ENCODE measurements around the gene APOBEC3A.
"Not testable (repeated sequence)": the region's sequence is repeated elsewhere in the genome, so short reads cannot be mapped to it uniquely, and the experiment has no call there.

APOBEC3A gene

DNA sequence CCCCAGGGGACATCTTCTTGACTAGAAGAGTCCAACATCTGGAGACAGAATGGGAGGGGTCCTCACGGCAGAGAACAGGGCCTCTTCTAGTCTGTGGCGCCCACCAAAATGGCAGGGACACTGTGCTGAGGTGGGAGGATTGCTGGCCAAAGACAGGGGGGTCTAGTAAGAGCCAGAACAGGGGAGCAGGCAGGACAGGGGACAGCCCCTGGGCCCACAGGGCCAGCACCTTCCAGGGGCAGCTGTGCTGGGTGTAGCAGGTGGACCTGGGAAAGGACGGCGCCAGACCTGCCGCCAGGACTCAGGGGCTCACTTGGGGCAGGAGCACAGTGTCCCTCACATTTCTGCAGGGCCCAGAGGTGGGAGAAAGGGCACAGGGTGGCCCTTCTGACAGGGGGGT, 858 bp upstream of the APOBEC3A start:
- no peaks in the 10 kb centered on the region for H3K4me1 ChIP-seq (ENCODE audit: insufficient read depth, low read length)
- H2AFZ ChIP-seq (ENCODE audit: low read depth, low read length), result no peak overlapping the region
- H3K36me3 ChIP-seq (ENCODE audit: insufficient read depth, low read length), result no peaks in the 10 kb centered on the region
- H3K4me3 ChIP-seq (ENCODE audit: low read length), result no peak overlapping the region
- H3K27me3 ChIP-seq (ENCODE audit: insufficient read depth, low read length), result peaks cover 16% of the 10 kb centered on the region
- H3K9me3 ChIP-seq (ENCODE audit: low read length), result no peaks in the 10 kb centered on the region

DNA sequence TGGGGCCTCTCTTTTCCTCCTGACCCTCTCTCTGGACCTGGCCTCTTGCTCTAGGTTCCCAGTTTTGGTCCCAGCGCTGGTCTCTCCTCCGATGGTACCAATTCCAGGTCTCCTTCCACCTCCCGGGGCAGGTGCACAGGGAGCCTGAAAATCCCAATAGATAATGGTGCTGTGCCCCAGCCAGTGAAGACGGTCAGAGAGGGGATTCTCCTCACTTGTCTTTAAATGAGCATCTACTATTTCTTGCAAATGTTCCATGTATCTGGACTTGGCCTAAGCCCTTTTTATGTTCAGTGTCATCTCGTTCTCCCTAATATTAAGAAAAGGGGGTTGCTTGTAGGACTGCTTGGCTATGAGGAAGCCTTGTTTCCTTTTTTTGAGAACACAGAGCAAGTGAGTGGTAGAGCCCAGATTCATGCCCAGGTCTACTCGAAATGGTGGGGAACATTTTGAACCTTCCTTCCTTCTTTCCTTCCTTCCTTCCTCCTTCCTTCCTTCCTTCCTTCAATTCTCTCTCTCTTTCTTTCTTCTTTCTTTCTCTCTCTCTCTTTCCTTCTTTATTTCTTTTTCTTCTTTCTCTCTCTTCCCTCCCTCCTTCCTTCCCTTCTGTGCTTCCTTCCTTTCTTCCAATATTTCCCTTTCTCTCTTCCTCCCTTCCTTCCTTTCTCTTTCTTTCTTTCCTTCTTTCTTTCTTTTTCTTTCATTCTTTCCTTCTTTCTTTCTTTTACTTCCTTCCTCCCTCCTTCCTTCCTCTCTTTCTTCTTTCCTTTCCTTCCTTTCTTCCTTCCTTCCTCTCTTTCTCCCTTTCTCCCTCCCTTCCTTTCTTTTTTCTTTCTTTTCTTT, 620 bp downstream of the APOBEC3A start:
- Histone ChIP-seq H3K4me3 (ENCODE audit: low read length) (no peak overlapping the region), H2AFZ (ENCODE audit: low read depth, low read length) (no peak overlapping the region), H3K9me3 (ENCODE audit: low read length) (no peaks in the 10 kb centered on the region), H3K27me3 (ENCODE audit: insufficient read depth, low read length) (peaks cover 13% of the 10 kb centered on the region), H3K4me1 (ENCODE audit: insufficient read depth, low read length) (no peaks in the 10 kb centered on the region), H3K36me3 (ENCODE audit: insufficient read depth, low read length) (no peaks in the 10 kb centered on the region)

DNA sequence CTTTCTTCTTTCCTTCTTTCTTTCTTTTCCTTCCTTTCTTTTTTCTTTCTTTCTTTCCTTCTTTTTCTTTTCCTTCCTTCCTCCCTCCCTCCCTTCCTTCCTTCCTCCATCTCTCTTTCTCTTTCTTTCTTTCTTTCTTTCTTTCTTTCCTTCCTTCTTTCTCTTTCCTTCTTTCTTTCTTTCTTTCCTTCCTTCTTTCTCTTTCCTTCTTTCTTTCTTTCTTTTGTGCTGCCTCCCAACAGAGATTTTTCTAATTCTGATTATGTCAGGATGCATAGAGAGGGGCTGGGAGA, 1.2 kb downstream of the APOBEC3A start:
- not testable (repeated sequence) for H2AFZ ChIP-seq (ENCODE audit: low read depth, low read length); H3K9me3 ChIP-seq (ENCODE audit: low read length); H3K36me3 ChIP-seq (ENCODE audit: insufficient read depth, low read length); H3K4me3 ChIP-seq (ENCODE audit: low read length); H3K4me1 ChIP-seq (ENCODE audit: insufficient read depth, low read length); H3K27me3 ChIP-seq (ENCODE audit: insufficient read depth, low read length)

DNA sequence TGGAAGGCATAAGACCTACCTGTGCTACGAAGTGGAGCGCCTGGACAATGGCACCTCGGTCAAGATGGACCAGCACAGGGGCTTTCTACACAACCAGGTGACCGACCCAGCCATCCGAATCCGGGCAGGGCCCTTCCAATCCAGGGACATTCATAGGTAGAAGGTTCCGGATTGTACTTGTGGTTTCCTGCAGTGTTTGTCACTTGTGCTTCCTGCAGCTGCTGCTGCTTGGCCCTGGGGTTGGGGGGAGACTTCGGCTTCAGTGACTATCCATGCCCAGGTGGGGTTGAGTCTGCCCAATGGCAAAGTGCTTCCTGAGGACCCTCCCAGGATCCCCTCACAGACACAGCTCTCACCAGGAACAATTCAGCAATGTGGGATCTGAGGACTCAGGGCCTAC, 2.2 kb downstream of the APOBEC3A start:
- no peak overlapping the region for H3K4me3 ChIP-seq (ENCODE audit: low read length)
- H2AFZ ChIP-seq (ENCODE audit: low read depth, low read length), result no peak overlapping the region
- peaks cover 5% of the 10 kb centered on the region for H3K27me3 ChIP-seq (ENCODE audit: insufficient read depth, low read length)
- no peaks in the 10 kb centered on the region for H3K9me3 ChIP-seq (ENCODE audit: low read length)
- no peaks in the 10 kb centered on the region for H3K4me1 ChIP-seq (ENCODE audit: insufficient read depth, low read length)
- H3K36me3 ChIP-seq (ENCODE audit: insufficient read depth, low read length), result no peaks in the 10 kb centered on the region

DNA sequence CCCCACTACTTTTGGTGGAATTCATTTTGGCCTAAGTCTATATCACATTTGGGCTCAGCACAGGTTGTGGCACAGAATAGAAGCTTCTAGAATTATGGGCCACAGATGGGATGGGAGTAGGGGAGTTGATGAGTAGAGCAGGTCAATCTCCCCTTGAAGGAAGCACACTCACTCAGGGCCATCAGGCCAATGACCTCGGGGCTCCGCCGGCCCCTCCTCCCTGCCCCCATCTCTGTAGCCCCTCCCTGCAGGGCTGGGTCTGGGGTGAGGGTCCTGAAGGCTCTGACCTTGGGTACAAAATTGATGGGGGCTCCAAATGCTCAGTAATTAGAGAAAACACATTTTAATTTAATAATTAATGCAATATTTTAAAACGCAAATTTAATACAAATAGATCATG, 3.3 kb downstream of the APOBEC3A start:
- H3K4me1 ChIP-seq (ENCODE audit: insufficient read depth, low read length); H3K36me3 ChIP-seq (ENCODE audit: insufficient read depth, low read length); H3K9me3 ChIP-seq (ENCODE audit: low read length); H2AFZ ChIP-seq (ENCODE audit: low read depth, low read length); H3K27me3 ChIP-seq (ENCODE audit: insufficient read depth, low read length); H3K4me3 ChIP-seq (ENCODE audit: low read length): not testable (repeated sequence)

DNA sequence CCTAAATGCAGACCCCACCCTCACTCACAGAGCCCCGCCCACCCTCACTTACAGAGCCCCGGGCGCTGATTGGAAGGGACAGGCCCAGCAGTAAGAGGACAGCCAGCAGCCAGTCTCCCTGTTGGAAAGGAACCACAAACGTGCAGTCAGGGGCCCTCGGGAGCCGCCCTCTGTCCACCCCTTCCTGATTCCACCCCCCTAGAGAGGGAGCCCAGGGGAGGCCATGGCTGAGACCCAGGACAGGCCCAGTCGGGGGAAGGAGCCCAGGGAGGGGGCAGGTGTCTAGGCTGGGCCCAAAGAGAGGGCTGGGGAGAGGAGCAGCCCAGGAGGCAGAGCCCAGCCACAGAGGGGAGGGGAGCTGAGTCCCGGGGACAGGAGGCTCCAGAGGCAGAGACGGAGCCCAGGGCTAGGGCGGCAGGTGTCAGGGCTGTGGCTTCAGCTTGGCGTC, 5.9 kb downstream of the APOBEC3A start:
- not testable (repeated sequence) for H2AFZ ChIP-seq (ENCODE audit: low read depth, low read length); H3K4me1 ChIP-seq (ENCODE audit: insufficient read depth, low read length); H3K9me3 ChIP-seq (ENCODE audit: low read length); H3K4me3 ChIP-seq (ENCODE audit: low read length); H3K36me3 ChIP-seq (ENCODE audit: insufficient read depth, low read length)
- peaks cover 26% of the 10 kb centered on the region for H3K27me3 ChIP-seq (ENCODE audit: insufficient read depth, low read length)

DNA sequence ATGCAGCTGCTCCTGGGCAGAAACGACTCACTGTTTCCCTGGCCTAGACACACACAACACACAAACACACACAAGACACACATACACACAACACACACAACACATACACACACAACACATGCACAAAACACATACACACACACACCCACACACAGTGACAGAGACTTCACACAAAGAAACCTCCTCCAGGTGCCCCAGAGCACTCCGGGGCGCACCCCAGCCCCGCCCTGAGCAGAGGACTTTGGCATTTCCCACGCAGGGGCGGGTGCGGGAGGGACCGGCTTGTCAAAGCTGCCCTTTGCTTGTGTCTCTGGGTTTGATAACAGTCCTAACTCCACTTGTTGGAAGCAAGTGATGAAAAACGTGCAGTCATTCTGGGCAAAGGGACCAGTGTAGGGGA, 6.5 kb downstream of the APOBEC3A start:
- peaks cover 30% of the 10 kb centered on the region for H3K27me3 ChIP-seq (ENCODE audit: insufficient read depth, low read length)
- H2AFZ ChIP-seq (ENCODE audit: low read depth, low read length), result no peak overlapping the region
- H3K36me3 ChIP-seq (ENCODE audit: insufficient read depth, low read length), result no peaks in the 10 kb centered on the region
- no peaks in the 10 kb centered on the region for H3K9me3 ChIP-seq (ENCODE audit: low read length)
- no peak overlapping the region for H3K4me3 ChIP-seq (ENCODE audit: low read length)
- no peaks in the 10 kb centered on the region for H3K4me1 ChIP-seq (ENCODE audit: insufficient read depth, low read length)

DNA sequence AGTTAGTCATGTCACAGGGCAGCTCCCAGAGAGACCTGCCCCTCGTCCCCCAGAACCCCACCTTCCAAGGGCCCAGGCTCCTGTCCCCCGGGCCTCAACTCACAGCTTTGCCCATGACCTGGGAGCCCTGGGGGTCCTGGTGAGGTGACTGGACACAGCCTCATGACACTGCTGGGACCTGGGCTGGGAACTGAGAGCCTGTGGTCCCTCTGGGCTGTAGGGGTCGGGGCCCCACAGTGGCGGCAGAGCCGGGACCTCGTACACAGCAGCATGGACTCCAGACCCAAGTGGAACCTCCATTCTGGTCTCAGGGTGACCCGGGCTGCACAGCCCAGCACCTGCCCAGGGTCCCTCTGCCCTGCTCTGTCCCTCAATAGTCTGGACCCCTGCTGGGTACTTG, 6.9 kb downstream of the APOBEC3A start:
- no peaks in the 10 kb centered on the region for H3K4me1 ChIP-seq (ENCODE audit: insufficient read depth, low read length)
- no peaks in the 10 kb centered on the region for H3K36me3 ChIP-seq (ENCODE audit: insufficient read depth, low read length)
- H2AFZ ChIP-seq (ENCODE audit: low read depth, low read length), result no peak overlapping the region
- H3K4me3 ChIP-seq (ENCODE audit: low read length), result no peak overlapping the region
- peaks cover 34% of the 10 kb centered on the region for H3K27me3 ChIP-seq (ENCODE audit: insufficient read depth, low read length)
- H3K9me3 ChIP-seq (ENCODE audit: low read length), result no peaks in the 10 kb centered on the region

DNA sequence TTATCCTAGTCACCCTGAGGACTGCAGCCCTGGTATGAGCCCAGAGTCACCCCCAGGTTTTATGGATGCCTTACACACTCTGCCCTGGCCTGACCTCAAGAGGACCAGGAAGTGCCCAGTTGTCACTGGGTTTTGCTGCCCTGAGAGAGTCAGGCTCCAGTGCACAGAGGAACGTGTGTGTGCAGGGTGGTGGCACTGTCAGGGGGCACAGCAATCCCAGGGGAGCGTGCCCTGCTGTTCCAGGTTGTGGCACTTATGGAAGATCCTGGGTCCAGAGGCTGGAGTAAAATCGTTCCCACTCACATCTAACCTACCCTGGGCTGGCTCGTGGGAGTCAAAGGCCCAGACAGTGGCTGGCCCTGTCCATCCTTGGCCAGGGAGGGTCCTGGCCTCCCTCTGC, 7.6 kb downstream of the APOBEC3A start:
- H2AFZ ChIP-seq (ENCODE audit: low read depth, low read length), result no peak overlapping the region
- H3K9me3 ChIP-seq (ENCODE audit: low read length), result no peaks in the 10 kb centered on the region
- H3K36me3 ChIP-seq (ENCODE audit: insufficient read depth, low read length), result no peaks in the 10 kb centered on the region
- H3K4me3 ChIP-seq (ENCODE audit: low read length), result no peak overlapping the region
- no peaks in the 10 kb centered on the region for H3K4me1 ChIP-seq (ENCODE audit: insufficient read depth, low read length)
- peaks cover 36% of the 10 kb centered on the region for H3K27me3 ChIP-seq (ENCODE audit: insufficient read depth, low read length)

DNA sequence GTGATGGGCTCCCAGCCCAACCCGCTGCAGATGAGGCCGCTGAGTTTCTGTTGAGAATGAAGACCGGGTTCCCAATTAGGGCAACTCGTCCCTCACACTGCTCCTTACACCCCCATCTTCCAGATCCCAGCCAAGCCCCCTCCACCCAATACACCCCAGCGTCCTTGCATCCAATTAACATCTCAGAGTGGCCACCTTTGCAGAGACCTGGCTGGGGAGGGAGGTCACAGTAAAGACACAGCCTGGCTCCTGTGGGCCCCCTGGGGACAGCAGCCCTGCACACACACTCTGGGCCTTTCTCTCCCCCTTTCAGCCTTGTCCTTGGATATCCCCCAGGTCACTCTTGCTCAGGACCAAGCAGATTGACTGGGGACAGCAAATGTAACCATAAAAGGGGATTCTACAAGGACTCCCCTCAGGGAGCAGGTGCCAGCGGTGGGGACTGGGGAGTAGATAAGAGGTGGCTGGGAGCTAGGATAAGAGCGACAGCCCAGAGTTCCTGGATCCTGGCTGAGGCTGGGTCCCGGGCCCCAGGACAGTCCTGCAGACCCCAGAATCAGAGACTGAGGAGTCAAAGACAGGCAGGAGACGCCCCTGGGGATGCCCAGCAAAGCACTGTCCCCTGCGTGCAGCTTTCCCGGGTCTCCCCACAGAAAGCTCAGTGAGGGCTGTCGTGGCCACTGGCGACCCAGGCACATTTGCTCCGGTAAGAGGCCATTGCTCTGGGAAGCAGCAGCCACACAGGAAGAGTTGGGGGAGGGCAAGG, 8.4 kb downstream of the APOBEC3A start:
- Histone ChIP-seq H3K4me1 (ENCODE audit: insufficient read depth, low read length) (no peaks in the 10 kb centered on the region), H3K4me3 (ENCODE audit: low read length) (no peak overlapping the region), H3K27me3 (ENCODE audit: insufficient read depth, low read length) (peaks cover 36% of the 10 kb centered on the region), H2AFZ (ENCODE audit: low read depth, low read length) (no peak overlapping the region), H3K36me3 (ENCODE audit: insufficient read depth, low read length) (no peaks in the 10 kb centered on the region), H3K9me3 (ENCODE audit: low read length) (no peaks in the 10 kb centered on the region)

DNA sequence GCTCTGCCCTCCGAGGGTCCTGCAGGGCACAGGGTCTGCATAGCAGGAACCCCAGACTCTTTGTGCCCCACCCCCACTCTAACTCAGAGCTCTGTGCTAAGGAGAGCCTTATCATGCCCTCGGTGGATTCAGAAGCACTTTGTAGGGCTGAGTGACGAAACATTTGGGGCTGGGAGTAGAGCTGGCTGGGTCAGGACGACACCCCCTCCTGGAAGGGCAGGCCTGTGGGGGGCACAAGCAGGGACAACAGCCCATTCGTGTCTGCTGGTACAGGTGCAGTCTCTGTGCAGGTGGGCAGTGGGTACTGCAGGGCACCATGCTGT, 8.9 kb downstream of the APOBEC3A start:
- no peaks in the 10 kb centered on the region for H3K9me3 ChIP-seq (ENCODE audit: low read length)
- no peaks in the 10 kb centered on the region for H3K4me1 ChIP-seq (ENCODE audit: insufficient read depth, low read length)
- H3K27me3 ChIP-seq (ENCODE audit: insufficient read depth, low read length), result peaks cover 36% of the 10 kb centered on the region
- no peak overlapping the region for H2AFZ ChIP-seq (ENCODE audit: low read depth, low read length)
- H3K36me3 ChIP-seq (ENCODE audit: insufficient read depth, low read length), result no peaks in the 10 kb centered on the region
- no peak overlapping the region for H3K4me3 ChIP-seq (ENCODE audit: low read length)

DNA sequence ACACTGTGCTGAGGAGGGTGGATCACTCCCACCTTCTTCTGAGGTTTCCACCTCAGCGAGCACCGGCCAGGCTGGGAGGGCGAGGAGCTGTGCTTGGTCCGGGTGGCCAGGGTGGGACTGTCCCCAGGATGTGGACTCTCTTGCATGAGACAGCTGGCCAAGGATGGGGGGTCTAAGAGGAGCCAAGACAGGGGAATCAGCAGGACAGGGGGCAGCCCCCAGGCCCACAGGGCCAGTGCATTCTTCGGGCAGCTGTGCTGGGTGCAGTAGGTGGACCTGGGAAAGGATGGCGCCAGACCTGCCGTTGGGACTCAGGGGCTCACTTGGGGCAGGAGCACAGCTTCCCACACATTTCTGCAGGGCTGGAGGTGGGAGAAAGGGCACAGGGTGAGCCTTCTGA, 9.5 kb downstream of the APOBEC3A start:
- no peaks in the 10 kb centered on the region for H3K9me3 ChIP-seq (ENCODE audit: low read length)
- H2AFZ ChIP-seq (ENCODE audit: low read depth, low read length), result no peak overlapping the region
- no peaks in the 10 kb centered on the region for H3K4me1 ChIP-seq (ENCODE audit: insufficient read depth, low read length)
- H3K4me3 ChIP-seq (ENCODE audit: low read length), result no peak overlapping the region
- no peaks in the 10 kb centered on the region for H3K36me3 ChIP-seq (ENCODE audit: insufficient read depth, low read length)
- peaks cover 36% of the 10 kb centered on the region for H3K27me3 ChIP-seq (ENCODE audit: insufficient read depth, low read length)

DNA sequence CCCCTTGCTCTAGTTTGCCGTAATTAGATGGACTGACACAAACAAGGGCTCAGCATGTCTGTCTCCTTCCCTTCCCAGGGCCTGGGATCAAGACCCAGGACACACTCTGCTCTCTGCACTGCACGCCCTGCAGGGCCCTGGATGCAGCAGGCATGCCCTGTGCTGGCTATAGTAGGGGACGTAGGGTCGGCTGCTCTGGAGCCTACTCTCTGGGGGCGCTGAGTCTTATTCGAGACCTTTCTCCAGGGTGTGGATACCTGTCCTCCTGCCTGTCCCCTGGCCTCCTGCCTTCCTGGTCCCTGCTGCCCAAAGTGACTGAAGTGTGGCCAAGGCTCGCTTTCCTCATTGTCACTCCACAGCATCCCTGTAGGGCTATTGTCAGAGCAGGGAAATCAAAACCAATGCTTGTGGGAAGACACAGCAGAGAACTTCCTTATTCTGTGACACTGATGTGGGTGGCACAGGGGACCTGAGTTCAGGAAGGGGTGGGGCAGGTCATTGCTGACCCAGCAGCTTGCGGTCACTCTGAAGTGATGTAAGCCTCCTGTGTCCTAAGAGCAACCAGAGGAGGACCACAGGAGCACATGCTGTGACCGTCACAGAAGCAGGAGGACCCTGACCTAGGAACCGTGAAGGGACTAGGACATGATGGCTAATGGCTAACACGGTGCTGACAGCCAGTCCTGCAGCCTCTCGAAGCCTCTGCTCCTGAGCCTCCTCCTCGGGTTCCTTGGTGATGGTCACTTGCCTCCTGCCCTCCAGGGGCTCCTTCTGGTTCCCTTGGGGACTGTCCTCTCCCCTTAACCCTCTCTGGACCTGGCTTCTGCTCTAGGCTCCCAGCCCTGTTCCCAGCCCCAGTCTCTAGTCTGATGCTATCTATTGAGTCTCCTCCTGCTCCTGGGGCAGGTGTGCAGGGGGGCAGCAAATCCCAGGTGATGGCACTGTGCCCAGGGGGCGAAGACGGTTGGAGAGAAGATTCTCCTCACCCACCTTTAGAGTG, 10.3 kb downstream of the APOBEC3A start:
- Histone ChIP-seq H3K4me3 (ENCODE audit: low read length) (no peak overlapping the region), H2AFZ (ENCODE audit: low read depth, low read length) (no peak overlapping the region), H3K36me3 (ENCODE audit: insufficient read depth, low read length) (no peaks in the 10 kb centered on the region), H3K4me1 (ENCODE audit: insufficient read depth, low read length) (no peaks in the 10 kb centered on the region), H3K9me3 (ENCODE audit: low read length) (no peaks in the 10 kb centered on the region), H3K27me3 (ENCODE audit: insufficient read depth, low read length) (peaks cover 36% of the 10 kb centered on the region)

Measured in neuron (in vitro differentiated cells).